Sigmoid colon (tissue), 7 donors: Measurements from ENCODE around the gene SNTG2. TPM values are rescaled to one million over a fixed set of nuclear protein-coding genes. Genes with fewer than 3 reads are reported as not detected.

Source experiments
- DNase-seq: peaks from one replicate; pipeline ENCODE4 v3.0.0-alpha.2; 2019
- H3K27ac ChIP-seq, 4 donors: fragments of 200-600 bp; sonication (generic); one replicate each; pipeline ENCODE4 v1.5.1; 2016 to 2019; ENCODE audit warnings: mild to moderate bottlenecking in 1 of 4
- H3K27me3 ChIP-seq, 3 donors: fragments of 200-600 bp; sonication (generic); one replicate each; pipeline ENCODE4 v1.5.1; 2019; ENCODE audit warnings: mild to moderate bottlenecking in 1 of 3
- H3K36me3 ChIP-seq, 4 donors: fragments of 200-600 bp; sonication (generic); one replicate each; pipeline ENCODE4 v1.5.1; 2016 to 2019
- H3K4me1 ChIP-seq, 4 donors: fragments of 200-600 bp; sonication (generic); one replicate each; pipeline ENCODE4 v1.5.1; 2017 to 2019
- H3K4me3 ChIP-seq, 4 donors: fragments of 200-600 bp; sonication (generic); one replicate each; pipeline ENCODE4 v1.5.1; 2017 to 2019; ENCODE audit warnings: mild to moderate bottlenecking in 2 of 4, moderate library complexity in 1 of 4
- H3K9me3 ChIP-seq, 4 donors: fragments of 200-600 bp in 3 of 4; sonication (generic) in 3 of 4; one replicate each; pipeline versions ENCODE4 v1.5.1 to v1.6.1; 2013 to 2019
- CTCF ChIP-seq, 4 experiments: fragments of 450-650 bp in 3 of 4; fragments of 200-600 bp in 1 of 4; IDR thresholded peaks; one replicate each; pipeline ENCODE4 v1.5.1; 2016 to 2019; ENCODE audit warnings: antibody characterized with exemption in 4 of 4, mild to moderate bottlenecking in 3 of 4, moderate library complexity in 2 of 4
- EP300 ChIP-seq, 4 donors: sonication (generic); formaldehyde crosslinking; IDR thresholded peaks; one replicate each; pipeline ENCODE4 v1.6.1; 2017; ENCODE audit warnings: antibody characterized with exemption in 4 of 4
- POLR2A ChIP-seq, 2 donors: fragments of 450-650 bp; IDR thresholded peaks; one replicate each; pipeline ENCODE4 v1.6.1; 2016; ENCODE audit warnings: antibody characterized with exemption in 2 of 2, mild to moderate bottlenecking in 2 of 2, moderate library complexity in 2 of 2
- POLR2AphosphoS5 ChIP-seq, 4 donors: sonication (generic); formaldehyde crosslinking; IDR thresholded peaks; one replicate each; pipeline ENCODE4 v1.6.1; 2017; ENCODE audit warnings: antibody characterized with exemption in 4 of 4
- WGBS, 2 donors: extraction: QIAGEN DNeasy Blood & Tissue Kit; methylation state at CpG; one replicate each; pipeline ENCODE4 v1.1.7; 2013; 5-methylcytosine and 5-hydroxymethylcytosine counted together
- intact Hi-C: fragments of 100-400 bp; cut with DNase I; formaldehyde crosslinking; loops from one replicate; pipeline ENCODE4 v1.15.1; 2023
- polyA plus RNA-seq, 3 donors: library from polyadenylated mRNA; stranded (reverse); fragments of 200-250 nt; gene quantifications; one replicate each; pipeline ENCODE4 v1.2.3, GENCODE V29; 2013
- total RNA-seq, 4 donors: library from RNA; depleted of rRNA; stranded (reverse); fragments of >200 nt; gene quantifications; one replicate each; pipeline ENCODE4 v1.1.0, GENCODE V29; 2016
- donor health status: healthy with polysubstance abuse.
- donor health status: Bipolar disorder and iron deficiency.
- donor health status: healthy.

SNTG2 gene
- total and polyA plus RNA-seq, 7 donors: 0.60 to 5.2 (median 1.9) TPM; not detected in 1

- H3K27me3 ChIP-seq: no peaks in the 10 kb centered on the region
- H3K27ac ChIP-seq: no peak overlapping the region
- TF ChIP-seq EP300 (IDR thresholded peaks at IDR 0.05) (no peak), POLR2AphosphoS5 (IDR thresholded peaks at IDR 0.05) (no peak), POLR2A (IDR thresholded peaks at IDR 0.05) (no peak), CTCF (IDR thresholded peaks at IDR 0.05) (no peak)
- no peaks in the 10 kb centered on the region for H3K4me1 ChIP-seq
- H3K9me3 ChIP-seq: no peaks in the 10 kb centered on the region
- no peaks in the 10 kb centered on the region for H3K36me3 ChIP-seq
- intact Hi-C loops: no loop called here
- 97% methylated on average over 20 of the region's 20 CpGs for WGBS, 2 donors
- no peak overlapping the region for H3K4me3 ChIP-seq
- peak; percentile 40 for DNase-seq
Measured at GRCh38 chr2:1134629-1135028, 184.0 kb downstream of the SNTG2 start.

GRCh38 chr2:1136067-1136466, 185.4 kb downstream of the SNTG2 start:
- no peak overlapping the region for H3K27ac ChIP-seq
- peak in 1 of 4 experiments; percentile 4 for TF ChIP-seq CTCF (IDR thresholded peaks at IDR 0.05)
- TF ChIP-seq EP300 (IDR thresholded peaks at IDR 0.05): no peak
- TF ChIP-seq POLR2A (IDR thresholded peaks at IDR 0.05): no peak
- 57 to 61% methylated on average over 7 of the region's 7 CpGs for WGBS, 2 donors

GRCh38 chr2:1136846-1137245, 186.2 kb downstream of the SNTG2 start:
- no peaks in the 10 kb centered on the region for H3K4me1 ChIP-seq
- WGBS, 2 donors: 20 to 28% methylated on average over 7 of the region's 7 CpGs
- H3K36me3 ChIP-seq: no peaks in the 10 kb centered on the region
- H3K9me3 ChIP-seq: no peaks in the 10 kb centered on the region
- H3K27me3 ChIP-seq: no peaks in the 10 kb centered on the region
- H3K27ac ChIP-seq: peak overlapping the region in 1 of 4 donors; percentile 18
- intact Hi-C loops: no loop called here
- DNase-seq: no peak
- TF ChIP-seq EP300 (IDR thresholded peaks at IDR 0.05) (no peak), POLR2AphosphoS5 (IDR thresholded peaks at IDR 0.05) (peak in 2 of 4 donors; percentile 9 to 49)
- no peak overlapping the region for H3K4me3 ChIP-seq

More at GRCh38 chr2:1136067-1136466, 185.4 kb downstream of the SNTG2 start:
- H3K27me3 ChIP-seq: no peaks in the 10 kb centered on the region
- no peaks in the 10 kb centered on the region for H3K9me3 ChIP-seq
- no peak overlapping the region for H3K4me3 ChIP-seq
- no peaks in the 10 kb centered on the region for H3K36me3 ChIP-seq
- intact Hi-C loops: no loop called here
- H3K4me1 ChIP-seq: no peaks in the 10 kb centered on the region
- no peak for DNase-seq

GRCh38 chr2:1137264-1137663, 186.6 kb downstream of the SNTG2 start:
- TF ChIP-seq CTCF (IDR thresholded peaks at IDR 0.05): no peak
- TF ChIP-seq POLR2A (IDR thresholded peaks at IDR 0.05): no peak
- no peak for TF ChIP-seq POLR2AphosphoS5 (IDR thresholded peaks at IDR 0.05)
- no peak for TF ChIP-seq EP300 (IDR thresholded peaks at IDR 0.05)
- intact Hi-C loops: no loop called here
- H3K36me3 ChIP-seq: no peaks in the 10 kb centered on the region
- no peaks in the 10 kb centered on the region for H3K9me3 ChIP-seq
- WGBS, 2 donors: 57 to 79% methylated on average over 7 of the region's 7 CpGs
- H3K27me3 ChIP-seq: no peaks in the 10 kb centered on the region
- H3K4me3 ChIP-seq: no peak overlapping the region
- DNase-seq: no peak
- no peak overlapping the region for H3K27ac ChIP-seq
- H3K4me1 ChIP-seq: no peaks in the 10 kb centered on the region

- no peak for DNase-seq
- Histone ChIP-seq H3K27ac (no peak overlapping the region), H3K9me3 (no peaks in the 10 kb centered on the region), H3K4me3 (no peak overlapping the region), H3K4me1 (no peaks in the 10 kb centered on the region), H3K27me3 (no peaks in the 10 kb centered on the region), H3K36me3 (no peaks in the 10 kb centered on the region)
- intact Hi-C loops: no loop called here
- TF ChIP-seq CTCF (IDR thresholded peaks at IDR 0.05): no peak
- no peak for TF ChIP-seq POLR2AphosphoS5 (IDR thresholded peaks at IDR 0.05)
- no peak for TF ChIP-seq EP300 (IDR thresholded peaks at IDR 0.05)
- TF ChIP-seq POLR2A (IDR thresholded peaks at IDR 0.05): no peak
- 71 to 81% methylated on average over 15 of the region's 15 CpGs for whole genome bisulfite sequencing, 2 donors
Measured at GRCh38 chr2:1137913-1138391, 187.3 kb downstream of the SNTG2 start.
